Caki2 (cell line): Measurements from ENCODE around the gene TOP3A. TPM values are rescaled to one million over a fixed set of nuclear protein-coding genes. Genes with fewer than 3 reads are reported as not detected.
A peak's percentile ranks its signal among the peaks of the same experiment; 100 is the strongest.

Source experiments
- DNase-seq: peaks from one replicate; pipeline ENCODE4 v3.0.0-alpha.2; 2015; ENCODE audit warnings: low read depth
- in situ Hi-C: cut with HindIII; loops from 2 replicates; pipeline ENCODE4 v1.10.0; 2016; ENCODE audit warnings: low sequenced_read_pairs, low pct_unique_long_range_greater_than_20kb, mixed read lengths
- total RNA-seq: library from RNA; depleted of rRNA; stranded (reverse); fragments of >200 nt; shearing (Covaris generic); gene quantifications from 2 replicates; pipeline ENCODE4 v1.2.3, GENCODE V29; 2014; ENCODE audit warnings: low replicate concordance

The TOP3A gene
- total RNA-seq, 1 experiment from 2014 or later, result 11.9 TPM

DNA sequence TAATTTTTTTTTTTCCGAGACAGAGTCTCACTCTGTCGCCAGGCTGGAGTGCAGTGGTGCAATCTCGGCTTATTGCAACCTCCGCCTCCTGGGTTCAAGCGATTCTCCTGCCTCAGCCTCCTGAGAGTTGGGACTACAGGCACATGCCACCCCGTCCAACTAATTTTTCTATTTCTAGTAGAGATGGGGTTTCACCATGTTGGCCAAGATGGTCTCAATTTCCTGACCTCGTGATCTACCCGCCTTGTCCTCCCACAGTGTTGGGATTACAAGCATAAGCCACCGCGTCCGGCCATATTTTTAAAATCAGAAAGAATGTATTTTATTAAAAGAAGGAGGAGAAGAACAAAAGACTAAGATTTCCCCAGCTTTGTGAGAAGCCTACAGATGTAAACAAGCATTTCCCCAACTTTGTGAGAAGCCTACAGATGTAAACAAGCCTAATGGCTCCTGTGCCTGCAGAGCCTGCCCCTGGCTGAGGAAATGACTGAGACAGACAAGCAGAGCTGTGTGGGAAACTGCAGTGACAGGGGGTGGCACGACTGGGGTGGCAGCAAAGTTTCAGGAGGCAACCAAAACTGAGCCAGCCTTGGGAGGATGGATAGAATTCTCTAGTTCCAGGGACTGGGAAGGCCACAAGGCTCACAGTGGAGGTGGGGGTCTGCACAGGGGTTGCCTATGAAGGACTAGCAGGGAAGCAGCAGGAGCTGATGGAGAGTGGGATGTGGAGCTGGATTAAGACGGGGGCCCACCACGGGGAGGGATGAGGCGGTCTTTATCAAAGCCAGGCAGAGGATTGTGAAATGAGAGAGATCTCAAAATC, 22.9 kb downstream of the TOP3A start:
- no peak for DNase-seq
- in situ Hi-C loops, result no loop called here

DNA sequence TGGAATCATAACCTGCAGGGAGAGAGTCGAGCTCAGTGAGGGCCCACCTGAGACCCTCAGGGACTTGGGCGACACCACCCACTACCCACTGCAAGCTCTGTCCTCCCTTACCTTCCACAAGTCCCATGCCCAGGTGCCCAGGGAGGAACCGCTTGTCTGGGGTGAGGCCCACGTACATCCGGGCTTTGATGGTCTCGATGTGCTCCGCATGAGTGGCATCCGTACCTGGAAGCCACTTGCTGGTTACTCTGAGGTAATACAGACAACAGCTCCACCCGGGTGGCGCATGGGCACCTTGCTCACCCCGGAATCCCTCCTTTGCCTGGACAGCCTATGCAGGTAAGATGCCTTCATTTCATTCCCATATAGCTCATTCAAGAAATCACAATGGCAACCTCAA, 29.5 kb downstream of the TOP3A start:
- DNase-seq, result no peak
- in situ Hi-C loops, result no loop called here

DNA sequence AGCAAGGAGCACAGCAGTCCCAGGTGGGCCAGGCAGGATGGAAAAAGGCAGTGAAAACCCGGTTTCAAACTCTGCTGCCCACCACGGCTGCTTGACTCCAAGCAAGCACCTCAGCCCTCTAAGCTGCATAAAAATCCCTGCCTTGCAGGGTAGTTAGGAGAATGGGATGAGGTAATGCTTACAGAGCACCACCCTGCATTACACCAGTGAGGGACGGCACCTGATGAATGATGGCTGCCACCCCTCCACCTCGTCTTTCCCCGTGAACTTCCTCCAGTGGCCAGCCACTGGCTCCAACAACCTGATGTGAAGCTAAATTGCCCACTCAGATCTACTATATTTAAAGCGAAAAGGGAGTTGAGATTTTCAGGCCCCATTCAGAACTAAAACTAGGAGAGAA, 33.0 kb downstream of the TOP3A start:
- DNase-seq, result no peak
- in situ Hi-C loops, result no loop called here

DNA sequence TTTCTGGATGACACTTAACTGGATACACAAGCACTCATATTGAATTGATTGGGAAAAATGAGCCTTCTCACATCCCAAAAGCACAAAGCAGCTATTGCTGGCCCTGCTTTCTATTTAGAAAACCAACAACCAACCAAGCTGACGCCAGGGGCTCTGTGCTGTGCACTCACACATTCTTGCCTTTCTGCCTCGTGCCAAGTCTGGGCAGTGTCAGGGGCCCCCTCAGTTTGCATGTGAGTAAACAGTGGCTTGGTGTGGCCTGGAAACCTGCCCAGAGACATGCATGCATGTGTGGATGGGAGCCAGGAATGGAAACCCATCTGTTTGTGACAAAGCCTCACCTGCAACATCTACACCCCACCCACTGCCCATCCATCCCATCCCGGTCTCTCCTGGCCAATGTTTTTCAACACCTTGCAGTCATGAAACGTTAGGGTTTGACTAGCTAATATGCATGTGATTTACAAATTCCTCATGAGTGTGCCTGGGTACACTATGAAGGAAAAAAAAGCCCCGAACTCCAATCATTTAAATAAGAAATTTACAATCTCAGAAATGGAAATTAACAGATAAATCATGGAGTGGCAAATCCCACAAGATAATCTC, 33.9 kb downstream of the TOP3A start:
- no peak for DNase-seq
- in situ Hi-C loops, result no loop called here

DNA sequence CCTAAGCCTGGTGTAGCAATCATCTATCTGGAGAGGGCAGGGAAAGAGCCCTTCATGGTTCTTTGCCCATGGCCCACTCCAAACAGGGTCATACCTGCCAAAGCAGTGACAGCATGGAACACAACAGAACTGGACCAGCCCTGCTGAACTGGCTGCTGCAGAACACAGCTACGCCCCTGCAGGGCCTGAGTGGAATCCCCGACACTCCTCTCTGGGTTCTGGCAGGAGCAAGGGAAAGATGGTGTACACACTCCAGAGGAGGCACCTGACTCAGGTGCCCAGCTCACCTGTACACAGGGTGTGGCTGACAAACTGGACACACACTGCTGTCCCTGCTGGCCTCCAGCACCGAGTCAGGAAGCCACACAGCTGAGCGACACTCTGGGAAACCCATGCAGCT, 34.5 kb downstream of the TOP3A start:
- in situ Hi-C loops, result no loop called here
- DNase-seq, result no peak

DNA sequence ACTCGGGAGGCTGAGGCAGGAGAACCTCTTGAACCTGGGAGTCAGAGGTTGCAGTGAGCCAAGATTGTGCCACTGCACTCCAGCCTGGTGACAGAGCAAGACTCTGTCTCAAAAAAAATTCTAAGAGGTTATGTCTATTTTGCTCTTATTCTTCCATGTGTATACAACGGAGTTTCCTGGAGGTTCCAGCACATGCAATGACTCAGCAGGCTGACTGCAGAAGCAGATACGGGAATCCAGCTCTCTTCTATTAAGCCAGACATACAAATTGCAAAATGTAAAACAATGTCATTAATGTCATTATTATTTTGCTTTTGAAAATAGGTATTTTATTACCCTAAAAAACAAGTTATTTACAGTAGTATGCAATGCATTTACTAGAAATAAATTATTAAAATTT, 35.9 kb downstream of the TOP3A start:
- no peak for DNase-seq
- in situ Hi-C loops, result no loop called here

DNA sequence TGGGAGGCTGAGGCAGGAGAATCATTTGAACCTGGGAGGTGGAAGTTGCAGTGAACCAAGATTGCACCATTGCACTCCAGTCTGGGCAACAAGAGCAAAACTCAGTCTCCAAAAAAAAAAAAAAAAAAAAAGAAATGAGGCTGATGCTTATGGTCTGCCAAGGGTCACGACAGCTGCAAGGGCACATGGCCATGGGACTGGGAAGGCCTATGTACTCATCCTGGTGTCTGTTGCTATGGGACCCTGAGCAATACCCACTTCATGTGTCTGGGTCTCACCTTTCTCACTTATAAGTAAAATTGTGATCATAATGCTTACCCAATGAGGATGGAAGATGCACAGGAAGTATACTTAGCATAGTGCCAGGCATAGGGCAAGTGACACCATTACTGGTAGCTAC, 37.7 kb downstream of the TOP3A start:
- no peak for DNase-seq
- in situ Hi-C loops, result no loop called here

DNA sequence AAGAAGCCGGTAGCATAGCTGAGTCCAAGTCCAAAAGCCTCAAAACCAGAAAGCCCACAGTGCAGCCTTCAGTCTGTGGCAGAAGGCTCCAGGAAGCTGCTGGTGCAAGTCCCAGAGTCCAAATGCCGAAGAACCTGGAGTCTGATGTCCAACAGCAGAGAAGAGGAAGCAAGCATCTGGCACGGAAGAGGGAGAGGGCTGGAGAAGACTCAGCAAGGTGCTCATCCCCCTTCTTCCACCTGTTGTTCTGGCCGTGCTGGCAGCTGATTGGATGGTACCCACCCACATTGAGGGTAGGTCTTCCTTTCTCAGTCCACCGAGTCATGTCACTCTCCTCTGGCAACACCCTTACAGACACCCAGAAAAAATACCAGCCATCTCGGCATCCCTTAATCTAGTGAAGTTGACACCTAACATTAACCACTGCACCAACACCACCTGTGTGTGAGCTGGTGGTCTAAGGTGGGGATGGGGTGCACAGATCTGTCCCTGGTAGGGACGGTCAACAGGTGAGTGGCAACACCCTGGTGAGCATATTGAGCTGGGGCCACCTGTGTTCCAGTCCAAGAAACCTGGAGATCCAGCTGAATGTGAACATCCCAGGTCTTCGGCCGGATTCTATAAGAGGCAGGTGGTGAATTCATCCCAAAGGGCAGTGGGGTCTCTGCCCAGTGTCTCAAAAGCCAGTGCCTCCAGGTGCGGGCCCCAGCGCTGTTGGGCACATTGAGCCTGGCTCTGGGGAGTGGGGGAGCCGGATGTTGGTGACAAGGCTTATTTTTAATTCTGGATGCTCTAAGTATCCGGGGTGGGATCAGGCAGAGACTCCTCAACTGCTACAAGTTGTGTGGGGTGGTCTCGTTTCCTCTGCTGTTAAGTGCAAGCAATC, 44.5 kb downstream of the TOP3A start:
- DNase-seq, result no peak
- in situ Hi-C loops, result no loop called here

DNA sequence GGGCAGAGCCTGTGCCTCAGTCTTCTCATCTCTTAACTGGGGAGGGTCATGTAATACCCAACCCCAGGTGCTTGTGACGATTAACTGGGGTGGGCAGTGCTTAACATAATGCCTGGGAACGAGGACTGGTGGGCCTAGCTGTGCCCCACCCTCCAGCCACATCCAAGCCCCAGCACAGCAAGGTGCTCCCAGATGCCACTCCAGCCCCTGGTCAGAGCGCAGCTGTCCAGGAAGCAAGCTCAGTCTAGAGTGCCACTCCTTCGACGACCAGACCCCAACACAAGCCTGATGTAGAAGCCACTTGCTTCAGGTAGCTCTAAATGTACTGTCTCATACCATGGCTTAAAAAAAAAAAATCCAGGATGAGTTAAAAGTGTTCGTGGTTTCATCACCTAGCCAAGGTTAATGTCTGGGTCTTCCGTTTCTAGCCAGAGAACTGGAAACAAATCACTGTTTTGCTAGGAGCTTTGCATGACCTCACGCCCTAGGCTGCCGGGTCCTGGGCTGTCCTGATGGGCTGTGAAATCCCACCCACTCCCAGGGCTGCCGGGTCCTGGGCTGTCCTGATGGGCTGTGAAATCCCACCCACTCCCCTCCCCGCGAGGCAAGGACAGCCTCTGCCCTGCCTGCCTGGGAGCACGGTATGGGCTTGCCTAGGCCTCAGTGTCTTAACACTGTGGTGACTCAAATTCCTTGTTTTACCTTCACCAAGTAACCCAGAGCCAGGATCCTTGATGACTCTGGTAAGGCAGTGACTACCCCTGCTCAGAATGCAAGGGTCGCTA, 46.7 kb downstream of the TOP3A start:
- in situ Hi-C loops, result no loop called here
- DNase-seq, result no peak

DNA sequence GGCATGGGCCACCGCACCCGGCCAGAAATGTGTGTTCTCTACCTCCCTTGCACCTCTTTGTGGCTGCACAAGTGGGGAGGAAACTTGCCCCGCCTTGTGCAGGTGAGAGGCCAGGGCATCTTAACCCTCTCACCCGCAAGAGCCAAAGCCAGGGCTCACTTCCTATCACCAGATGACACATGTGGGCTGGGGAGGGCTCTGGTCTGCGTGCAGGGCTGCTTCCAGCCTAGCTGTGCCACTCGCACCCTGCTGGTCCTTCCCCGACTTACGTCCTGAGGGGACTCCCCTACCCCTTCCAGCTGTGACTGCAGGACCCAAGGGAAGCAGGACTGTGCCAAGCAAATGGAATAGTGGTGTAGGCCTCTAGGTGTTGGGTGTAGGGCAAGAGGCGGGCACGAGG, 47.4 kb downstream of the TOP3A start:
- DNase-seq, result no peak
- in situ Hi-C loops, result no loop called here

DNA sequence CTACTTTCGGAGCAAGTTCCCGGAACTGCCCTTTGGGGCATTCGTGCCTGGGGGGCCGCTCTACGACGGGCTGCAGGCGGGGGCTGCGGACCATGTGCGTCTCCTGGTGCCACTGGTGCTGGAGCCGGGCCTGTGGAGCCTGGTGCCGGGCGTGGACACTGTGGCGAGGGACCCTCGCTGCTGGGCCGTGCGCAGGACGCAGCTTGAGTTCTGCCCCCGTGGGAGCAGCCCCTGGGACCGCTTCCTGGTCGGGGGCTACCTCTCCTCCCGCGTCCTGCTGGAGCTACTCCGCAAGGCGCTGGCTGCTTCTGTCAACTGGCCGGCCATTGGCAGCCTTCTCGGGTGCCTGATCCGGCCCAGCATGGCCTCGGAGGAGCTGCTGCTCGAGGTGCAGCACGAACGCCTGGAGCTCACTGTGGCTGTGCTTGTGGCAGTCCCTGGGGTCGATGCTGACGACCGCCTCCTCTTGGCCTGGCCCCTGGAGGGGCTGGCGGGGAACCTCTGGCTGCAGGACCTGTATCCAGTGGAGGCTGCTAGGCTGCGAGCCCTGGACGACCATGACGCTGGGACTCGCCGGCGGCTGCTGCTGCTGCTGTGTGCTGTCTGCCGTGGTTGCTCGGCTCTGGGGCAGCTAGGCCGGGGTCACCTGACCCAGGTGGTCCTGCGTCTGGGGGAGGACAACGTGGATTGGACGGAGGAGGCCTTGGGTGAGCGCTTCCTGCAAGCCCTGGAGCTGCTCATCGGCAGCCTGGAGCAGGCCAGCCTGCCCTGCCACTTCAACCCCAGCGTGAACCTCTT, 50.7 kb downstream of the TOP3A start:
- DNase-seq, result no peak
- in situ Hi-C loops, result no loop called here

DNA sequence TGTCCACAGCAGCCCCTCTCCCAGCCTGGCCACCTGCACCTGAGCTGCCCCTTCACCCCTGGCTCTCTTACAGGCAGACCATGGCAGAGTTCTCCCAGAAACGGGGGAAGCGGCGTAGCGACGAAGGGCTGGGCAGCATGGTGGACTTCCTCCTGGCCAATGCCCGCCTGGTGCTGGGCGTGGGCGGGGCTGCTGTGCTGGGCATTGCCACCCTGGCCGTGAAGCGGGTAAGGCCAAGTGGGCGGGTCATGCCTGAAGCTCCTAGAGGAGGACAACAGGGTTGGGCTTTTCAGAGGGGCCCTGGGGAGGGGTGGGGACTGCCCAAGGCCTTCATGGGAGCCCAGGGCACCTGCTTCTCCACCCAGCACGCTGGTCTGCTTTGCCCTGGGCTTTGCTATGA, 52.2 kb downstream of the TOP3A start:
- in situ Hi-C loops, result no loop called here
- no peak for DNase-seq

DNA sequence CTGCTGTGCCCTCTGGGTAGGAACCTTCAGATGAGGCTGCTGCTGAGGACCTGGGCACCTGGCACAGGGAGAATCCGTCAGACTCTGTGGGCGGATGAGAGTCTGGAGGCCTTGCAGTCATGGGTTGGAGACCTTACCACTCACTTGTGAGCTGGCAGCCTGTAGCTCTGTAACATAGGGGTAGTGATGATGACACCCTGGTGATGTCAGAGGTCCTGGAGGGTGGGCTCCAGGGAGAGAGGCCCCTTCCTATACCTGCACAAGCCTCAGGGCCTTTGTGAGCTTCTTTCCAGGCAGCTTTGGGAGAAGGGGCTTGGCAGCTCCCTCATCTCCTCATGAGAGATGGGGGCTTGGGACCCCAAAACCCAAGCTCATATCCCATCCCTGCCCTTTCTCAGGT, 52.7 kb downstream of the TOP3A start:
- no peak for DNase-seq
- in situ Hi-C loops, result no loop called here

DNA sequence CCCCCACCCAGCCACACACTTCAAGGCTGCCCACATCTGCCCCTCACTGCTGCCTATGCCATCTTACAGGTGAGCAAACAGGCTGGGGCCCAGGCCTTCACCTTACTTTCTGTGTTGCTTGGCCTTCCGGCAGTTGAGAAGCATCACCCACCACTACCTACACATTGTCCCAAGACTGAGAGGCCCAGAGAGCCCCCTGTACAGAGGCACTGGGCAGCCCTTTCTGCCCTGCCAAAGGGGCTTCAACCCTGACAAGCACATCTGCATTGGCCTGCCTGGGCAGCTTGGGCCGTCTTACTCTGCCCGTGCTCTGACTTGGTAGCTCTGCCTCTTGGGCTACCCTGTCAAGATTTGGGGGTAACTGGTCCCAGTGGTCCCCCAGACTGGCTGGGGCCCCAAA, 53.1 kb downstream of the TOP3A start:
- no peak for DNase-seq
- in situ Hi-C loops, result no loop called here

DNA sequence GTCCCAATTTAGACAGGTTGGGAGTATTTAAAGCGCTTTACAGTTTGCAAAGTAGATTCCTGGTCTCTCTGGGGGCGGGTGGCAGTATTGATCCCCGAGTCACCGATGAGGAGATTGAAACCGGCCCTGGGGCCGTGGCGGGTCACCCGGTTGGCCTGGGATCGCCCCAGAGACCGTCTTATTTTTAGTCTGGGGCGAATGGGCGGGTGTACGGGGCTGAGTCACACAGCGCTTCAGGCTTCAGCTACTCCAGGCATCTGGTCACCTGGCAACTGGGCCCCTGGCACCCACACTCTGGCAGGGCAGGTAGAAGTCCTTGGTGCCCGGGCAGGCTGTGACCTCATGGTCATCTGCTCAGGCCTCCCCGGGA, 53.7 kb downstream of the TOP3A start:
- in situ Hi-C loops, result no loop called here
- DNase-seq, result peak; percentile 64

DNA sequence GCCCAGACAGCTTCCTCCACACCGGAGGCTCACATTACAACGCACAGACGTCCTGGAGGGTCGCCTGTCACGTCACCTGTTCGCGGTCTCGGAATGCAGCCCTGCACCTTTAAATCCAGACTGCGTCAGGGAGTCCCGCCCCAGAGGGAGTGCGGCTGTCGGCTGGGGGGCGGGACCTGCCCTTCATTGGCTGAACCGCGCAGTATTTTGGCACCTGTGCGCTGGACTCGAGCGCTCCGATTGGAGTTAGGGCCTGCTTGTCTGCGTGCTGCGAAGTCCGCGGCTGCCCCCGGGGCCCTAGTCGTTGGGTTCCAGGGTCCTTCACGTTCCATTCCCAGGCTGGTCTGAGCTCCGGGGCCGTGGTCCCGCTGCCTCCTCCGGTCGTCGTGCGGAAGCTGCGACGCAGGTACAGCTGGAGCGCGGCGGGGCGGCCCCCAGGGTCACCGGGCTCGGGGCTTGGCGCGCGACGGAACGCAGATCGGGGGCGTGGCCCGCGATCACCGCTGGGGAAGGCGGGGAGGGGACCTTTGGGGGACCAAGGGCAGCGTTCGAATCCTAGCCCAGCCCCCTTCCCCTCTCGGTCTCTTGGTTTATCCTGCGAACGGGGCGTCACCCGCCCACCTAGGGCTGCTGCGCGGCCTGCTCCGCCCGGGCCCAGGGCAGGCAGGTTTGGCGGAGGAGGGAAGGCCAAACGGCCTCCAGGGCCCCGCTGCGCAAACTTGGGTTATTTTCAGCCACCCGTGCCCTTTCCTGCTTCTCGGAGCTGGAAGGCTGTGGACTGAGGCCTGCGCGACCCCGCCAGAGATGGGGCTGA, 54.3 kb downstream of the TOP3A start, which contains the start of gene MIEF2:
Gene MIEF2 (plus strand): TSS at position 331 of the 814 bp plus-strand sequence. CDS start 2,059 bp downstream, outside the sequence.
- in situ Hi-C loops, result no loop called here
- peak; percentile 89 for DNase-seq
